Measurements from ENCODE around the gene MROH2B.

GRCh38 chr5:41093803-41094202 lies 22.7 kb upstream of the MROH2B start:
- TF ChIP-seq CTCF (optimal IDR thresholded peaks at IDR 0.05 in 1 of 3, IDR thresholded peaks at IDR 0.05 in 1 of 3, conservative IDR thresholded peaks at IDR 0.05 in 1 of 3; ENCODE audit: extremely low read depth in 1 of 3, insufficient read depth in 2 of 3, low read length in 3 of 3) (no peak), EZH2 (IDR thresholded peaks at IDR 0.05; ENCODE audit: low read length) (no peak)
